Endothelial cell of umbilical vein (primary cell): ENCODE results near the gene SATB2. TPM values are rescaled to one million over a fixed set of nuclear protein-coding genes. Genes with fewer than 3 reads are reported as not detected.

Source experiments
- BruUV-seq: library from RNA; stranded (reverse); fragments of 400-500 nt; replicated peaks from 2 replicates; lab custom pipeline; 2021; lab: Mats Ljungman, UMichigan
- CTCF ChIA-PET: fragments of 300-600, 350-600 bp; sonication (Branson Sonifier 250); formaldehyde crosslinking; loops from one replicate; lab custom pipeline; 2021; ENCODE audit warnings: antibody characterized with exemption, inconsistent platforms; lab: Charles Lee
- POLR2A ChIA-PET: fragments of 300-600, 350-600 bp; sonication (Branson Sonifier 250); formaldehyde crosslinking; loops from one replicate; lab custom pipeline; 2021; ENCODE audit warnings: antibody characterized with exemption, inconsistent platforms; lab: Charles Lee
- DNase-seq: peaks from one replicate; pipeline ENCODE4 v3.0.0-alpha.2; 2011; ENCODE audit warnings: low read depth, low spot score
- FAIRE-seq: peaks from 2 replicates; lab custom pipeline; 2011; peaks lifted over from hg19 to GRCh38; lab: Jason Lieb, UNC
- H2AFZ ChIP-seq: 2 replicates; pipeline ENCODE4 v1.6.0; 2012; ENCODE audit warnings: low read depth, low read length, control low read depth, inconsistent platforms
- H3K27ac ChIP-seq: 2 replicates; pipeline ENCODE4 v1.5.1; 2011; ENCODE audit warnings: low read depth, mild to moderate bottlenecking, control low read depth, low read length, moderate library complexity; ENCODE audit not compliant: insufficient read depth
- H3K27me3 ChIP-seq, 2 experiments: 2 replicates each; pipeline versions ENCODE4 v1.6.0 to v1.6.1; 2011; ENCODE audit warnings: low read length in 2 of 2, mixed read lengths in 1 of 2; ENCODE audit not compliant: control insufficient read depth in 2 of 2, insufficient read depth in 2 of 2
- H3K36me3 ChIP-seq, 2 experiments: 2 replicates in 1 of 2; 3 replicates in 1 of 2; pipeline ENCODE4 v1.5.1; 2011; ENCODE audit warnings: low read length in 2 of 2, mild to moderate bottlenecking in 1 of 2, moderate library complexity in 1 of 2; ENCODE audit not compliant: control insufficient read depth in 2 of 2, insufficient read depth in 2 of 2; ENCODE audit errors: extremely low read depth in 1 of 2
- H3K4me1 ChIP-seq: 3 replicates; pipeline ENCODE4 v1.5.1; 2011; ENCODE audit warnings: mild to moderate bottlenecking, low read length; ENCODE audit not compliant: control insufficient read depth, insufficient read depth; ENCODE audit errors: extremely low read depth
- H3K4me2 ChIP-seq: 2 replicates; pipeline ENCODE4 v1.6.1; 2011; ENCODE audit warnings: low read length, control low read depth, mixed read lengths; ENCODE audit not compliant: insufficient read depth
- H3K4me3 ChIP-seq, 3 experiments: fragments of 200-600 bp in 1 of 3; sonication (generic), shearing (Covaris generic) in 1 of 3; replicated peaks in 1 of 3; 2 replicates each; pipeline ENCODE4 v1.5.1; 2011 to 2016; ENCODE audit warnings: control low read depth in 3 of 3, low read length in 3 of 3, mild to moderate bottlenecking in 2 of 3, inconsistent platforms in 1 of 3, low read depth in 1 of 3, moderate library complexity in 1 of 3; ENCODE audit not compliant: insufficient read depth in 1 of 3
- H3K79me2 ChIP-seq: 2 replicates; pipeline ENCODE4 v1.6.0; 2012; ENCODE audit warnings: low read length, inconsistent platforms; ENCODE audit not compliant: control insufficient read depth, insufficient read depth
- H3K9ac ChIP-seq: replicated peaks from 2 replicates; pipeline ENCODE3; 2011; ENCODE audit warnings: low read length, control low read depth; ENCODE audit not compliant: insufficient read depth; ENCODE audit errors: extremely low read depth
- H3K9me1 ChIP-seq: replicated peaks from 3 replicates; pipeline ENCODE4 v1.6.0; 2011; ENCODE audit warnings: mild to moderate bottlenecking, low read length; ENCODE audit not compliant: control insufficient read depth, insufficient read depth; ENCODE audit errors: extremely low read depth
- H3K9me3 ChIP-seq: replicated peaks from 2 replicates; pipeline ENCODE4 v1.5.1; 2012; ENCODE audit warnings: low read length, inconsistent platforms; ENCODE audit not compliant: control insufficient read depth, insufficient read depth
- H4K20me1 ChIP-seq: replicated peaks from 2 replicates; pipeline ENCODE3; 2011; ENCODE audit warnings: mild to moderate bottlenecking, low read length; ENCODE audit not compliant: control insufficient read depth, insufficient read depth; ENCODE audit errors: extremely low read depth
- EZH2 ChIP-seq: IDR thresholded peaks from 2 replicates; pipeline ENCODE4 v1.6.1; 2012; ENCODE audit warnings: borderline replicate concordance, low read depth, mild to moderate bottlenecking, moderate library complexity, low read length, inconsistent platforms; ENCODE audit not compliant: severe bottlenecking
- FOS ChIP-seq: IDR thresholded peaks from 2 replicates; pipeline ENCODE4 v1.6.1; 2011; ENCODE audit warnings: mild to moderate bottlenecking, low read length, moderate library complexity, borderline replicate concordance; ENCODE audit not compliant: insufficient read depth
- GATA2 ChIP-seq: IDR thresholded peaks from 2 replicates; pipeline ENCODE4 v1.7.0; 2011; ENCODE audit warnings: low read depth, mild to moderate bottlenecking, moderate library complexity, mixed read lengths, low read length; ENCODE audit not compliant: insufficient read length, insufficient read depth
- JUN ChIP-seq: IDR thresholded peaks from 2 replicates; pipeline ENCODE4 v1.6.1; 2011; ENCODE audit warnings: borderline replicate concordance, low read depth; ENCODE audit not compliant: insufficient read length, insufficient read depth
- MYC ChIP-seq: IDR thresholded peaks from one replicate; pipeline ENCODE4 v1.6.1; 2011; ENCODE audit warnings: mild to moderate bottlenecking, low read depth, low read length
- POLR2A ChIP-seq: IDR thresholded peaks from 2 replicates; pipeline ENCODE4 v1.6.1; 2012; ENCODE audit warnings: low read depth, mild to moderate bottlenecking, control low read depth, low read length
- POLR2AphosphoS5 ChIP-seq: IDR thresholded peaks from 2 replicates; pipeline ENCODE4 v1.6.1; 2012; ENCODE audit warnings: low read depth, mild to moderate bottlenecking, control low read depth, low read length, moderate library complexity; ENCODE audit not compliant: insufficient read depth
- dilution Hi-C: fragments of 300-500 bp; cut with MboI; formaldehyde crosslinking; loops from one replicate; pipeline ENCODE4 v1.15.0; 2019; ENCODE audit warnings: low sequenced_read_pairs; ENCODE audit not compliant: extremely low pct_ligation_motif_present
- intact Hi-C: fragments of 100-400 bp; cut with micrococcal nuclease; formaldehyde crosslinking; loops from one replicate; pipeline ENCODE4 v1.10.0; 2022
- polyA plus RNA-seq, 4 experiments: library from polyadenylated mRNA; depleted of rRNA in 3 of 4; stranded (reverse) in 3 of 4; unstranded in 1 of 4; fragments of >200 nt; gene quantifications; 2 replicates each; pipeline versions ENCODE4 v1.2.1 to v1.2.3, GENCODE V29; 2011 to 2012; ENCODE audit warnings: missing spikeins in 1 of 4
- total RNA-seq: library from RNA; stranded (reverse); gene quantifications from 2 replicates; pipeline ENCODE4 v1.2.3, GENCODE V29; 2021
- TF ChIP-seq, protein P1 (sequence below): IDR thresholded peaks from 2 replicates; pipeline ENCODE4 v1.6.1; 2011; ENCODE audit not compliant: insufficient read depth, insufficient read length
- TF ChIP-seq, protein P2 (sequence below), 2 donors: IDR thresholded peaks; 1 replicate in 1 of 2; 2 replicates in 1 of 2; pipeline ENCODE4 v1.5.1; 2011; ENCODE audit warnings: low read length in 2 of 2, mild to moderate bottlenecking in 2 of 2, moderate library complexity in 2 of 2, control low read depth in 1 of 2, inconsistent platforms in 1 of 2, low read depth in 1 of 2; ENCODE audit not compliant: insufficient read depth in 1 of 2; ENCODE audit errors: extremely low read depth in 1 of 2

The SATB2 gene
- total and polyA plus RNA-seq, 2 donors (not counting 3 experiments of a cell fraction or from before 2014, with no cell fraction given), result 0.47 to 1.1 TPM

DNA sequence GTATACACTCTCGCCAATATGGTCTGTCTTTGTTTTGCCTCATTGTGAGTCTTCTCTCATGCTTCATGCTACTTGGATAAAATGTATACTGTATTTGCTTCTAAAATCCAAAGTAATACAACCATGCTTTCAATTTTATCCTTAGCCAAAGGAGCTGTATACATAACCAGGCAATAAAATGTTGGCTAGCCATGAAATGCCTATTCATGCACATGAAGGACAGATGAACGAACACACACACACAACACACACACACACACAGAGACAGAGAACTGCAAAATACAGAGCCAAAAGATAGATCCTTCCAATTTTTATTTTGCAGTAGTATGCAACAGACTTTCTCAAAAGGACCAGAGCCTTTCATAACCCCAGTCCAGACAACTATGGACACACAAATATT is 113.7 kb downstream of the SATB2 start:
- no peaks in the 10 kb centered on the region for H3K9me1 ChIP-seq
- CTCF ChIA-PET, result no interaction called here
- no peak overlapping the region for H2AFZ ChIP-seq
- dilution Hi-C loops, result no loop called here
- no peak overlapping the region for H3K4me3 ChIP-seq
- no peaks in the 10 kb centered on the region for H3K4me1 ChIP-seq
- POLR2A ChIA-PET, result no interaction called here
- no peaks in the 10 kb centered on the region for H3K9me3 ChIP-seq
- intact Hi-C loops, result no loop called here
- H4K20me1 ChIP-seq, result no peaks in the 10 kb centered on the region
- no peaks in the 10 kb centered on the region for H3K36me3 ChIP-seq
- BruUV-seq, result no TSS peak
- DNase-seq, result no peak
- no peak for FAIRE-seq
- H3K27ac ChIP-seq, result no peak overlapping the region
- TF ChIP-seq POLR2AphosphoS5 (no peak), GATA2 (no peak), MYC (no peak), JUN (no peak), POLR2A (no peak), EZH2 (no peak), FOS (no peak)
- TF ChIP-seq, protein P1, sequence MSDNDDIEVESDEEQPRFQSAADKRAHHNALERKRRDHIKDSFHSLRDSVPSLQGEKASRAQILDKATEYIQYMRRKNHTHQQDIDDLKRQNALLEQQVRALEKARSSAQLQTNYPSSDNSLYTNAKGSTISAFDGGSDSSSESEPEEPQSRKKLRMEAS, result no peak
- TF ChIP-seq, protein P2, sequence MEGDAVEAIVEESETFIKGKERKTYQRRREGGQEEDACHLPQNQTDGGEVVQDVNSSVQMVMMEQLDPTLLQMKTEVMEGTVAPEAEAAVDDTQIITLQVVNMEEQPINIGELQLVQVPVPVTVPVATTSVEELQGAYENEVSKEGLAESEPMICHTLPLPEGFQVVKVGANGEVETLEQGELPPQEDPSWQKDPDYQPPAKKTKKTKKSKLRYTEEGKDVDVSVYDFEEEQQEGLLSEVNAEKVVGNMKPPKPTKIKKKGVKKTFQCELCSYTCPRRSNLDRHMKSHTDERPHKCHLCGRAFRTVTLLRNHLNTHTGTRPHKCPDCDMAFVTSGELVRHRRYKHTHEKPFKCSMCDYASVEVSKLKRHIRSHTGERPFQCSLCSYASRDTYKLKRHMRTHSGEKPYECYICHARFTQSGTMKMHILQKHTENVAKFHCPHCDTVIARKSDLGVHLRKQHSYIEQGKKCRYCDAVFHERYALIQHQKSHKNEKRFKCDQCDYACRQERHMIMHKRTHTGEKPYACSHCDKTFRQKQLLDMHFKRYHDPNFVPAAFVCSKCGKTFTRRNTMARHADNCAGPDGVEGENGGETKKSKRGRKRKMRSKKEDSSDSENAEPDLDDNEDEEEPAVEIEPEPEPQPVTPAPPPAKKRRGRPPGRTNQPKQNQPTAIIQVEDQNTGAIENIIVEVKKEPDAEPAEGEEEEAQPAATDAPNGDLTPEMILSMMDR (IDR thresholded peaks at IDR 0.05; ENCODE audit: extremely low read depth in 1 of 2, insufficient read depth in 1 of 2, low read depth in 1 of 2, low read length in 2 of 2), result no peak
- H3K27me3 ChIP-seq, result no peaks in the 10 kb centered on the region
- no peak overlapping the region for H3K4me2 ChIP-seq
- H3K9ac ChIP-seq, result no peak overlapping the region
- no peaks in the 10 kb centered on the region for H3K79me2 ChIP-seq
